Uterus (tissue), 4 donors: ENCODE results near the gene DTNBP1. TPM values are rescaled to one million over a fixed set of nuclear protein-coding genes. Genes with fewer than 3 reads are reported as not detected.

Experiments used
- DNase-seq, 2 donors: peaks; one replicate each; pipeline ENCODE4 v3.0.0-alpha.2; 2019 to 2020
- H3K27ac ChIP-seq, 2 donors: fragments of 200-600 bp; sonication (generic); 1 replicate in 1 of 2; 2 replicates in 1 of 2; pipeline ENCODE4 v1.5.1; 2016 to 2018
- H3K27me3 ChIP-seq, 2 donors: fragments of 200-600 bp; sonication (generic); one replicate each; pipeline ENCODE4 v1.5.1; 2018 to 2019; ENCODE audit warnings: control low read depth in 1 of 2
- H3K36me3 ChIP-seq, 2 donors: fragments of 200-600 bp; sonication (generic); one replicate each; pipeline ENCODE4 v1.5.1; 2019; ENCODE audit warnings: control low read depth in 1 of 2
- H3K4me1 ChIP-seq, 2 donors: fragments of 200-600 bp; sonication (generic); one replicate each; pipeline ENCODE4 v1.5.1; 2018 to 2019; ENCODE audit warnings: control low read depth in 1 of 2
- H3K4me3 ChIP-seq, 2 donors: fragments of 200-600 bp; sonication (generic); 1 replicate in 1 of 2; 2 replicates in 1 of 2; pipeline ENCODE4 v1.5.1; 2018 to 2019; ENCODE audit warnings: mild to moderate bottlenecking in 1 of 2
- H3K9me3 ChIP-seq, 2 donors: fragments of 200-600 bp; sonication (generic); one replicate each; pipeline ENCODE4 v1.5.1; 2019; ENCODE audit warnings: control low read depth in 1 of 2
- POLR2A ChIP-seq, 2 donors: fragments of 450-650 bp; IDR thresholded peaks; one replicate each; pipeline ENCODE4 v1.6.1; 2016; ENCODE audit warnings: antibody characterized with exemption in 2 of 2, mild to moderate bottlenecking in 1 of 2, moderate library complexity in 1 of 2
- intact Hi-C: fragments of 100-400 bp; cut with DNase I; formaldehyde crosslinking; loops from one replicate; pipeline ENCODE4 v1.15.1; 2023; ENCODE audit warnings: low total_unique reads
- total RNA-seq, 4 donors: library from RNA; depleted of rRNA in 3 of 4; stranded (reverse); fragments of >200 nt in 3 of 4; gene quantifications; one replicate each; pipeline versions ENCODE4 v1.1.0 to v1.2.4, GENCODE V29; 2014 to 2023
- TF ChIP-seq, protein P1 (sequence below), 4 experiments: fragments of 200-600 bp in 2 of 4; fragments of 450-650 bp in 2 of 4; sonication (generic) in 2 of 4; IDR thresholded peaks; one replicate each; pipeline ENCODE4 v1.5.1; 2016 to 2019; ENCODE audit warnings: antibody characterized with exemption in 4 of 4, mild to moderate bottlenecking in 2 of 4, moderate library complexity in 1 of 4
- donor health status: DM: yes; HTN: yes; CAD: no.

Gene DTNBP1
- total RNA-seq, 4 donors from 2014 or later = 1.8 to 19.8 (median 9.0) TPM; not detected in 1

GRCh38 chr6:15554728-15555100 lies 108.1 kb downstream of the DTNBP1 start:
- intact Hi-C loops = no loop called here
- no peaks in the 10 kb centered on the region for H3K9me3 ChIP-seq
- no peak overlapping the region for H3K4me3 ChIP-seq
- H3K4me1 ChIP-seq = no peaks in the 10 kb centered on the region
- DNase-seq = no peak
- no peaks in the 10 kb centered on the region for H3K36me3 ChIP-seq
- H3K27ac ChIP-seq = no peak overlapping the region
- TF ChIP-seq, protein P1, sequence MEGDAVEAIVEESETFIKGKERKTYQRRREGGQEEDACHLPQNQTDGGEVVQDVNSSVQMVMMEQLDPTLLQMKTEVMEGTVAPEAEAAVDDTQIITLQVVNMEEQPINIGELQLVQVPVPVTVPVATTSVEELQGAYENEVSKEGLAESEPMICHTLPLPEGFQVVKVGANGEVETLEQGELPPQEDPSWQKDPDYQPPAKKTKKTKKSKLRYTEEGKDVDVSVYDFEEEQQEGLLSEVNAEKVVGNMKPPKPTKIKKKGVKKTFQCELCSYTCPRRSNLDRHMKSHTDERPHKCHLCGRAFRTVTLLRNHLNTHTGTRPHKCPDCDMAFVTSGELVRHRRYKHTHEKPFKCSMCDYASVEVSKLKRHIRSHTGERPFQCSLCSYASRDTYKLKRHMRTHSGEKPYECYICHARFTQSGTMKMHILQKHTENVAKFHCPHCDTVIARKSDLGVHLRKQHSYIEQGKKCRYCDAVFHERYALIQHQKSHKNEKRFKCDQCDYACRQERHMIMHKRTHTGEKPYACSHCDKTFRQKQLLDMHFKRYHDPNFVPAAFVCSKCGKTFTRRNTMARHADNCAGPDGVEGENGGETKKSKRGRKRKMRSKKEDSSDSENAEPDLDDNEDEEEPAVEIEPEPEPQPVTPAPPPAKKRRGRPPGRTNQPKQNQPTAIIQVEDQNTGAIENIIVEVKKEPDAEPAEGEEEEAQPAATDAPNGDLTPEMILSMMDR (IDR thresholded peaks at IDR 0.05) = no peak
- TF ChIP-seq POLR2A (IDR thresholded peaks at IDR 0.05) = no peak
- no peaks in the 10 kb centered on the region for H3K27me3 ChIP-seq

GRCh38 chr6:15553736-15554294 lies 109.0 kb downstream of the DTNBP1 start:
- TF ChIP-seq POLR2A (IDR thresholded peaks at IDR 0.05) = no peak
- TF ChIP-seq, protein P1 (IDR thresholded peaks at IDR 0.05) = no peak
- H3K27ac ChIP-seq = no peak overlapping the region
- intact Hi-C loops = no loop called here
- no peaks in the 10 kb centered on the region for H3K36me3 ChIP-seq
- no peak for DNase-seq
- no peak overlapping the region for H3K4me3 ChIP-seq
- H3K4me1 ChIP-seq = no peaks in the 10 kb centered on the region
- H3K9me3 ChIP-seq = no peaks in the 10 kb centered on the region
- no peaks in the 10 kb centered on the region for H3K27me3 ChIP-seq

GRCh38 chr6:15553031-15553430 lies 109.8 kb downstream of the DTNBP1 start:
- H3K36me3 ChIP-seq = no peaks in the 10 kb centered on the region
- no peak for DNase-seq
- no peaks in the 10 kb centered on the region for H3K9me3 ChIP-seq
- no peak for TF ChIP-seq POLR2A (IDR thresholded peaks at IDR 0.05)
- TF ChIP-seq, protein P1 (IDR thresholded peaks at IDR 0.05) = no peak
- no peaks in the 10 kb centered on the region for H3K4me1 ChIP-seq
- no peak overlapping the region for H3K27ac ChIP-seq
- intact Hi-C loops = no loop called here
- no peaks in the 10 kb centered on the region for H3K27me3 ChIP-seq
- H3K4me3 ChIP-seq = no peak overlapping the region

- Histone ChIP-seq H3K27me3 (no peaks in the 10 kb centered on the region), H3K27ac (no peak overlapping the region)
- TF ChIP-seq, protein P1 (IDR thresholded peaks at IDR 0.05) = no peak
- no peak for TF ChIP-seq POLR2A (IDR thresholded peaks at IDR 0.05)
Observed at GRCh38 chr6:15551798-15552197, 111.0 kb downstream of the DTNBP1 start.

DNA sequence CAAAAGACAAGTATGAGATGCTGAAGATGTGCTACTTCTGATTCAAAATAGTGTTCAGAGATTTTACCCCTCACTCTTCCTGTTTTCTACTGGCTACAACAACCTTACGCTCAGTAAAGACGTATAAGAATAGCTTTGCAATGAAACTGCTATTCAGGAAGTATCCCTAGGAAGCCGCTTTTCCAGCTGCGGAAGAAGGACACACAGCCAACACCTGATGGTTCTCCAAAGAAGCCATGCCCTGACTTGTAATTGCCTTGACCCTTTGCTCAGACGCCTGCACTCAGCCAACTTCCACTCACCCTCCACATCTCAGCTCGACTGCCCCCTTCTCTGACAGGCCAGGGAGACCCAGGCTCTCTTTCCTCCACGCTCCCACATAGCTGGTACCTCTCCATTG lies 111.6 kb downstream of the DTNBP1 start:
- intact Hi-C loops = no loop called here
- Histone ChIP-seq H3K4me3 (no peak overlapping the region), H3K36me3 (no peaks in the 10 kb centered on the region), H3K27me3 (no peaks in the 10 kb centered on the region), H3K9me3 (no peaks in the 10 kb centered on the region), H3K4me1 (no peaks in the 10 kb centered on the region), H3K27ac (no peak overlapping the region)
- TF ChIP-seq, protein P1 (IDR thresholded peaks at IDR 0.05) = no peak
- TF ChIP-seq POLR2A (IDR thresholded peaks at IDR 0.05) = no peak
- no peak for DNase-seq

More at GRCh38 chr6:15551798-15552197, 111.0 kb downstream of the DTNBP1 start:
- intact Hi-C loops = no loop called here
- no peak overlapping the region for H3K4me3 ChIP-seq
- DNase-seq = no peak
- H3K9me3 ChIP-seq = no peaks in the 10 kb centered on the region
- H3K4me1 ChIP-seq = no peaks in the 10 kb centered on the region
- no peaks in the 10 kb centered on the region for H3K36me3 ChIP-seq
